ENCODE results near the gene MRPS25.

DNA sequence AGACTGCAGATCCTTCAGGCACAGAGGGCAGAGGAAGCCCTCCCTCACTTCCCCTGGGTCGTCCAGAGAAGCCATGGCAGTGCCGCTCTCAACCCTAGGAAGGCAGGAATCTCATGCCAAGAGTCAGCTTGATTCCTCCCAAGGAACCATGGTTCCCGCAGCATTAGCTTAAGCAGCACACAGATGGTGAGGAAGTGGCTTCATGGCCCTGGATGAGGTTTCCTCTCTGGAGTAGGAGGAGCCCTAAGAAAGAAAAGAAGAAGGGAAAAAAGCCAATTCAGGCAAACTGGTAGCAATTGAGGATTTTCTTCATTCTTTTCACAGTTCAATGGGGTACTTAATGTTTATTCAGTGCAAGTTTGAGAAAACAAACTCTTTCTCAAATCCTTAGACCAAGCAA lies 30.9 kb upstream of the MRPS25 start:
- no peak for TF ChIP-seq CREB1 (IDR thresholded peaks at IDR 0.05; ENCODE audit: low read depth)
- no peak for TF ChIP-seq ZBTB7A (IDR thresholded peaks at IDR 0.05; ENCODE audit: low read depth)
- TF ChIP-seq EP300 (IDR thresholded peaks at IDR 0.05; ENCODE audit: borderline replicate concordance): no peak
- TF ChIP-seq CEBPB (IDR thresholded peaks at IDR 0.05): no peak
- no peak for TF ChIP-seq RAD21 (IDR thresholded peaks at IDR 0.05; ENCODE audit: low read depth)
- TF ChIP-seq, protein P1, sequence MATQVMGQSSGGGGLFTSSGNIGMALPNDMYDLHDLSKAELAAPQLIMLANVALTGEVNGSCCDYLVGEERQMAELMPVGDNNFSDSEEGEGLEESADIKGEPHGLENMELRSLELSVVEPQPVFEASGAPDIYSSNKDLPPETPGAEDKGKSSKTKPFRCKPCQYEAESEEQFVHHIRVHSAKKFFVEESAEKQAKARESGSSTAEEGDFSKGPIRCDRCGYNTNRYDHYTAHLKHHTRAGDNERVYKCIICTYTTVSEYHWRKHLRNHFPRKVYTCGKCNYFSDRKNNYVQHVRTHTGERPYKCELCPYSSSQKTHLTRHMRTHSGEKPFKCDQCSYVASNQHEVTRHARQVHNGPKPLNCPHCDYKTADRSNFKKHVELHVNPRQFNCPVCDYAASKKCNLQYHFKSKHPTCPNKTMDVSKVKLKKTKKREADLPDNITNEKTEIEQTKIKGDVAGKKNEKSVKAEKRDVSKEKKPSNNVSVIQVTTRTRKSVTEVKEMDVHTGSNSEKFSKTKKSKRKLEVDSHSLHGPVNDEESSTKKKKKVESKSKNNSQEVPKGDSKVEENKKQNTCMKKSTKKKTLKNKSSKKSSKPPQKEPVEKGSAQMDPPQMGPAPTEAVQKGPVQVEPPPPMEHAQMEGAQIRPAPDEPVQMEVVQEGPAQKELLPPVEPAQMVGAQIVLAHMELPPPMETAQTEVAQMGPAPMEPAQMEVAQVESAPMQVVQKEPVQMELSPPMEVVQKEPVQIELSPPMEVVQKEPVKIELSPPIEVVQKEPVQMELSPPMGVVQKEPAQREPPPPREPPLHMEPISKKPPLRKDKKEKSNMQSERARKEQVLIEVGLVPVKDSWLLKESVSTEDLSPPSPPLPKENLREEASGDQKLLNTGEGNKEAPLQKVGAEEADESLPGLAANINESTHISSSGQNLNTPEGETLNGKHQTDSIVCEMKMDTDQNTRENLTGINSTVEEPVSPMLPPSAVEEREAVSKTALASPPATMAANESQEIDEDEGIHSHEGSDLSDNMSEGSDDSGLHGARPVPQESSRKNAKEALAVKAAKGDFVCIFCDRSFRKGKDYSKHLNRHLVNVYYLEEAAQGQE (IDR thresholded peaks at IDR 0.05; ENCODE audit: low read depth): no peak
